SU-DHL-6 (cell line): ENCODE results near the gene TMEM63B.

ENCODE experiments used
- H2AFZ ChIP-seq: fragments of 200-600 bp; sonication (generic); 2 replicates; pipeline ENCODE4 v1.6.1; 2014; ENCODE audit warnings: low read depth, mild to moderate bottlenecking, moderate library complexity, mixed read lengths, antibody characterized with exemption, low read length; ENCODE audit not compliant: severe bottlenecking
- H3F3A ChIP-seq: fragments of 200-600 bp; shearing (Covaris generic); 2 replicates; pipeline ENCODE4 v1.6.0; 2016; ENCODE audit warnings: antibody characterized with exemption, mild to moderate bottlenecking; ENCODE audit not compliant: insufficient read depth
- H3K27ac ChIP-seq: fragments of 200-600 bp; sonication (generic); 2 replicates; pipeline ENCODE4 v1.5.1; 2016; ENCODE audit warnings: low read depth, mild to moderate bottlenecking, low read length, moderate library complexity, mixed read lengths
- H3K27me3 ChIP-seq: fragments of 200-600 bp; sonication (generic), shearing (Covaris generic); 2 replicates; pipeline ENCODE4 v1.6.0; 2014; ENCODE audit warnings: mild to moderate bottlenecking, low read length
- H3K36me3 ChIP-seq: fragments of 200-600 bp; sonication (generic); 2 replicates; pipeline ENCODE4 v1.6.1; 2014; ENCODE audit warnings: mild to moderate bottlenecking, low read length, mixed read lengths
- H3K4me2 ChIP-seq: fragments of 300-600, 200-600 bp; shearing (Covaris generic), sonication (generic); 2 replicates; pipeline ENCODE4 v1.6.0; 2014; ENCODE audit warnings: low read length, low read depth, mild to moderate bottlenecking; ENCODE audit not compliant: poor library complexity, severe bottlenecking
- H3K4me3 ChIP-seq: fragments of 200-600 bp; sonication (generic); 2 replicates; pipeline ENCODE4 v1.5.1; 2014; ENCODE audit warnings: antibody characterized with exemption, low read length, mild to moderate bottlenecking, mixed read lengths; ENCODE audit not compliant: insufficient read depth, poor library complexity, severe bottlenecking
- H3K79me2 ChIP-seq: fragments of 200-600 bp; sonication (generic); 2 replicates; pipeline ENCODE4 v1.6.1; 2014; ENCODE audit warnings: mild to moderate bottlenecking, low read length, moderate library complexity; ENCODE audit not compliant: insufficient read depth
- H3K9ac ChIP-seq: fragments of 200-600 bp; sonication (generic); 2 replicates; pipeline ENCODE4 v1.7.0; 2014; ENCODE audit warnings: mild to moderate bottlenecking, low read length
- H3K9me2 ChIP-seq: fragments of 200-600 bp; sonication (generic); replicated peaks from 2 replicates; pipeline ENCODE4 v1.6.1; 2014; ENCODE audit warnings: low read length; ENCODE audit not compliant: insufficient read depth
- H3K9me3 ChIP-seq: fragments of 200-600 bp; sonication (generic); 2 replicates; pipeline ENCODE4 v1.6.1; 2014; ENCODE audit warnings: low read length, mixed read lengths; ENCODE audit not compliant: insufficient read depth
- H4K20me1 ChIP-seq: fragments of 200-600 bp; sonication (generic); 2 replicates; pipeline ENCODE4 v1.6.1; 2014; ENCODE audit warnings: low read depth, mild to moderate bottlenecking, antibody characterized with exemption, low read length, moderate library complexity, mixed read lengths
- CTCF ChIP-seq: fragments of 200-600 bp; sonication (generic); IDR thresholded peaks from one replicate; pipeline ENCODE4 v1.5.1; 2017; ENCODE audit warnings: antibody characterized with exemption, mild to moderate bottlenecking, low read length, moderate library complexity; ENCODE audit not compliant: insufficient read depth, poor library complexity, severe bottlenecking
- EZH2phosphoT487 ChIP-seq: fragments of 200-600 bp; sonication (generic), shearing (Covaris generic); conservative IDR thresholded peaks from 2 replicates; pipeline ENCODE4 v1.6.1; 2018; ENCODE audit warnings: mild to moderate bottlenecking, antibody characterized with exemption, low read length, moderate library complexity, mixed read lengths

Gene TMEM63B

GRCh38 chr6:44127186-44128019 lies at the start of gene TMEM63B, which contains the start of gene MRPL14:
TSS of gene TMEM63B (plus strand) at chr6:44127554. CDS start at chr6:44134585, 7,031 bp downstream.
TSS of gene MRPL14 (minus strand) at chr6:44127452. CDS start at chr6:44116611, 10,841 bp downstream.
- Histone ChIP-seq H3K27me3 (no peaks in the 10 kb centered on the region), H3K27ac (peak within 1 kb of the TSS; percentile 64), H3K4me2 (peak within 1 kb of the TSS; percentile 78), H3K36me3 (peaks cover 4% of the 10 kb centered on the region; the same call in 1 of the 2 replicates), H3K9me2 (no peaks in the 10 kb centered on the region), H4K20me1 (peaks cover 38% of the 10 kb centered on the region), H3K79me2 (peaks cover 48% of the 10 kb centered on the region), H2AFZ (peak within 1 kb of the TSS; percentile 97), H3K9me3 (no peaks in the 10 kb centered on the region), H3F3A (peaks cover 17% of the 10 kb centered on the region), H3K9ac (peak within 1 kb of the TSS; percentile 80), H3K4me3 (peak within 1 kb of the TSS; percentile 87)
- TF ChIP-seq CTCF (no peak), EZH2phosphoT487 (no peak)

- Histone ChIP-seq H3K36me3 (no peaks in the 10 kb centered on the region), H3K9me3 (no peaks in the 10 kb centered on the region), H3K27ac (no peak overlapping the region), H3K4me3 (no peak overlapping the region), H3K4me2 (peak overlapping the region; percentile 74), H3K9me2 (no peaks in the 10 kb centered on the region), H3K79me2 (no peaks in the 10 kb centered on the region), H3K27me3 (no peaks in the 10 kb centered on the region), H2AFZ (no peak overlapping the region), H3F3A (peaks cover 23% of the 10 kb centered on the region), H4K20me1 (no peaks in the 10 kb centered on the region), H3K9ac (no peak overlapping the region; the same call in 1 of the 2 replicates)
- TF ChIP-seq CTCF, result no peak
- no peak for TF ChIP-seq EZH2phosphoT487
These were observed 49.0 kb upstream of the TMEM63B start for GRCh38 chr6:44078219-44078826.

GRCh38 chr6:44078827-44079671 lies 48.3 kb upstream of the TMEM63B start:
- no peak overlapping the region for H3K27ac ChIP-seq
- peaks cover 23% of the 10 kb centered on the region for H3F3A ChIP-seq
- no peaks in the 10 kb centered on the region for H3K9me2 ChIP-seq
- no peaks in the 10 kb centered on the region for H3K36me3 ChIP-seq
- H3K79me2 ChIP-seq, result no peaks in the 10 kb centered on the region
- H3K4me2 ChIP-seq, result peak overlapping the region; percentile 74
- no peaks in the 10 kb centered on the region for H3K9me3 ChIP-seq
- no peak overlapping the region for H3K4me3 ChIP-seq
- no peak overlapping the region; the same call in 1 of the 2 replicates for H3K9ac ChIP-seq
- no peak overlapping the region for H2AFZ ChIP-seq
- H3K27me3 ChIP-seq, result no peaks in the 10 kb centered on the region
- TF ChIP-seq EZH2phosphoT487 (no peak), CTCF (peak; percentile 89)
- no peaks in the 10 kb centered on the region for H4K20me1 ChIP-seq
